B cell (primary cell): ENCODE measurements around the gene TRIM2. TPM values are rescaled to one million over a fixed set of nuclear protein-coding genes. Genes with fewer than 3 reads are reported as not detected.

Experiments
- ATAC-seq: fragments of 200-7000 bp; cut with Tn5 transposase; one replicate; pipeline ENCODE4 v1.10.0; 2021; ENCODE audit warnings: low read depth, mild to moderate bottlenecking, moderate number of reproducible peaks, moderate library complexity
- CTCF ChIA-PET: fragments of 350-600 bp; sonication (Branson Sonifier 250); formaldehyde crosslinking; loops from one replicate; lab custom pipeline; 2021; ENCODE audit warnings: antibody characterized with exemption, inconsistent platforms; lab: Charles Lee
- POLR2A ChIA-PET: fragments of 350-600 bp; sonication (Branson Sonifier 250); formaldehyde crosslinking; loops from one replicate; lab custom pipeline; 2021; ENCODE audit warnings: antibody characterized with exemption; lab: Charles Lee
- DNase-seq: peaks from one replicate; pipeline ENCODE4 v3.0.0; 2013
- H2AFZ ChIP-seq: 2 replicates; pipeline ENCODE4 v1.6.1; 2012; ENCODE audit warnings: mild to moderate bottlenecking, low read depth, low read length; ENCODE audit not compliant: insufficient read depth, poor library complexity, severe bottlenecking
- H3K27ac ChIP-seq, 2 donors: 1 replicate in 1 of 2; 2 replicates in 1 of 2; pipeline ENCODE4 v1.5.1; 2012 to 2013; ENCODE audit warnings: low read length in 2 of 2, mild to moderate bottlenecking in 2 of 2, moderate library complexity in 1 of 2
- H3K27me3 ChIP-seq, 4 experiments: fragments of 200-600 bp in 1 of 4; sonication (generic) in 1 of 4; replicated peaks in 1 of 4; 1 replicate in 2 of 4; 2 replicates in 2 of 4; pipeline versions ENCODE4 v1.6.1 to v1.7.0; 2013 to 2016; ENCODE audit warnings: low read length in 3 of 4, mild to moderate bottlenecking in 2 of 4, mixed read lengths in 1 of 4, moderate library complexity in 1 of 4; ENCODE audit not compliant: insufficient read depth in 4 of 4, control insufficient read depth in 3 of 4; ENCODE audit errors: control extremely low read depth in 1 of 4
- H3K36me3 ChIP-seq, 2 experiments: replicated peaks in 1 of 2; 1 replicate in 1 of 2; 2 replicates in 1 of 2; pipeline versions ENCODE4 v1.6.1 to v1.7.1; 2013; ENCODE audit warnings: low read length in 1 of 2; ENCODE audit not compliant: insufficient read depth in 2 of 2, control insufficient read depth in 1 of 2; ENCODE audit errors: control extremely low read depth in 1 of 2, extremely low read depth in 1 of 2
- H3K4me1 ChIP-seq, 2 donors: fragments of 200-600 bp in 1 of 2; sonication (generic) in 1 of 2; 1 replicate in 1 of 2; 2 replicates in 1 of 2; pipeline versions ENCODE4 v1.5.1 to v1.6.1; 2013 to 2017; ENCODE audit warnings: low read length in 2 of 2; ENCODE audit not compliant: control insufficient read depth in 2 of 2, insufficient read depth in 2 of 2
- H3K4me2 ChIP-seq: replicated peaks from 2 replicates; pipeline ENCODE3; 2012; ENCODE audit warnings: mild to moderate bottlenecking, low read depth, low read length; ENCODE audit not compliant: poor library complexity, severe bottlenecking
- H3K4me3 ChIP-seq, 5 experiments: fragments of 200-600 bp in 1 of 5; sonication (generic) in 1 of 5; 1 replicate in 3 of 5; 2 replicates in 2 of 5; pipeline versions ENCODE4 v1.5.1 to v1.7.0; 2011 to 2016; ENCODE audit warnings: low read length in 4 of 5, mild to moderate bottlenecking in 4 of 5, low read depth in 2 of 5, control low read depth in 1 of 5, moderate library complexity in 1 of 5; ENCODE audit not compliant: insufficient read depth in 1 of 5; ENCODE audit errors: control extremely low read depth in 1 of 5, extremely low read depth in 1 of 5
- H3K79me2 ChIP-seq: fragments of 200-600 bp; sonication (generic); one replicate; pipeline ENCODE4 v1.6.0; 2016; ENCODE audit warnings: low read length; ENCODE audit not compliant: control insufficient read depth, insufficient read depth
- H3K9ac ChIP-seq: fragments of 200-600 bp; sonication (generic); 2 replicates; pipeline ENCODE4 v1.6.1; 2017; ENCODE audit warnings: mild to moderate bottlenecking, low read length, moderate library complexity
- H3K9me3 ChIP-seq, 3 donors: one replicate each; pipeline versions ENCODE4 v1.6.1 to v1.7.1; 2013; ENCODE audit warnings: low read length in 2 of 3; ENCODE audit not compliant: control insufficient read depth in 2 of 3, insufficient read depth in 1 of 3; ENCODE audit errors: control extremely low read depth in 1 of 3
- H4K20me1 ChIP-seq: 2 replicates; pipeline ENCODE4 v1.6.0; 2012; ENCODE audit warnings: mild to moderate bottlenecking, low read length; ENCODE audit not compliant: insufficient read depth, control insufficient read depth, poor library complexity, severe bottlenecking
- H3K27ac Mint-ChIP-seq: one replicate; pipeline ENCODE4 v1.8.0; 2021; ENCODE audit warnings: mixed read lengths
- H3K27me3 Mint-ChIP-seq: one replicate; pipeline ENCODE4 v1.8.0; 2021; ENCODE audit warnings: mixed read lengths
- H3K4me1 Mint-ChIP-seq: one replicate; pipeline ENCODE4 v1.8.0; 2021; ENCODE audit warnings: mixed read lengths
- H3K4me3 Mint-ChIP-seq: one replicate; pipeline ENCODE4 v1.8.0; 2021; ENCODE audit warnings: mixed read lengths
- H3K9me3 Mint-ChIP-seq: one replicate; pipeline ENCODE4 v1.8.0; 2022; ENCODE audit warnings: mixed read lengths; ENCODE audit not compliant: insufficient read depth
- EZH2 ChIP-seq: IDR thresholded peaks from 2 replicates; pipeline ENCODE4 v1.6.1; 2012; ENCODE audit warnings: borderline replicate concordance, low read depth, mild to moderate bottlenecking, moderate library complexity, low read length; ENCODE audit not compliant: insufficient read depth, poor library complexity, severe bottlenecking
- WGBS: methylation state at CpG from one replicate; pipeline ENCODE4 v1.1.5; 2013; ENCODE audit warnings: missing lambda C conversion rate; ENCODE audit not compliant: insufficient coverage; 5-methylcytosine and 5-hydroxymethylcytosine counted together
- intact Hi-C: fragments of 100-400 bp; cut with micrococcal nuclease; formaldehyde crosslinking; loops from one replicate; pipeline ENCODE4 v1.10.0; 2022
- polyA plus RNA-seq: library from polyadenylated mRNA; depleted of rRNA; stranded (reverse); fragments of >200 nt; gene quantifications from 2 replicates; pipeline ENCODE4 v1.2.3, GENCODE V29; 2012
- total RNA-seq, 2 donors: library from RNA; stranded (reverse); fragments of 120-200 nt in 1 of 2; gene quantifications; 1 replicate in 1 of 2; 2 replicates in 1 of 2; pipeline versions ENCODE4 v1.2.3 to v1.2.4, GENCODE V29; 2013 to 2022
- TF ChIP-seq, protein P1 (sequence below): fragments of 200-600 bp; IDR thresholded peaks from one replicate; pipeline ENCODE4 v1.8.0; 2022; ENCODE audit warnings: antibody characterized with exemption, mild to moderate bottlenecking

Gene TRIM2
- total and polyA plus RNA-seq, 2 donors (not counting 1 experiment from before 2014, with no cell fraction given): 1.2 to 6.4 TPM

DNA sequence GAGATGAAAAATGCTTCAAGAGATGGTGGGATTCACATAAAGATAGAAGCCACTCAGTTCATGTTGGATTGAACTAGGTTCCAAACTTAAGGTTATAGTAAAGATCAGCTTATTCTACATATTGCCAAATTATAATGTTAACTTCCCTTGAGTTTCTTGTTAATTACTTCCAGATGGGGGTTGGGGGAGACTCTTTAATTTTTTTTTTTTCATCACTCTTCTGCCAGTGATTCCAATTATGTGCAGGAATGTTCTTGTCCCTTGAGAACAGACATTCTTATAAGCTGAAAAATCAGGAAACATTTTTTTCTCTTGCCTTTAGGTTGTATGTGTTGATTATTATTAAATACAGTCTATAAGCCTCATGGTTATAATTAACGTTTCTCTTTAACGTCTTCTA is 170.2 kb downstream of the TRIM2 start:
- no peak overlapping the region for H3K27ac ChIP-seq
- intact Hi-C loops: no loop called here
- H3K27ac Mint-ChIP-seq: no peak overlapping the region
- no peaks in the 10 kb centered on the region for H4K20me1 ChIP-seq
- POLR2A ChIA-PET: no interaction called here
- H3K9ac ChIP-seq: no peak overlapping the region
- no peak for TF ChIP-seq EZH2
- CTCF ChIA-PET: interaction anchor here (0.7 to 1.0 kb wide), 2 partner anchors 28 to 200 kb away, joined by 3 to 5 read pairs; no protein-coding TSS in a partner anchor
- ATAC-seq: no peak
- H3K79me2 ChIP-seq: no peaks in the 10 kb centered on the region
- H3K27me3 ChIP-seq: no peaks in the 10 kb centered on the region
- no peaks in the 10 kb centered on the region for H3K27me3 Mint-ChIP-seq
- H3K9me3 ChIP-seq: peaks cover 0 to 7% (median 1%) of the 10 kb centered on the region in 3 donors
- no CpG with 5 or more reads among the region's 2 CpGs for WGBS
- H3K4me1 ChIP-seq: peaks cover 7 to 8% of the 10 kb centered on the region in 2 donors
- H3K4me3 ChIP-seq: no peak overlapping the region
- no peak overlapping the region for H2AFZ ChIP-seq
- peaks cover 7% of the 10 kb centered on the region for H3K4me1 Mint-ChIP-seq
- peaks cover 12% of the 10 kb centered on the region for H3K9me3 Mint-ChIP-seq
- no peak for DNase-seq
- H3K36me3 ChIP-seq: no peaks in the 10 kb centered on the region
- H3K4me3 Mint-ChIP-seq: no peak overlapping the region
- no peak overlapping the region for H3K4me2 ChIP-seq

DNA sequence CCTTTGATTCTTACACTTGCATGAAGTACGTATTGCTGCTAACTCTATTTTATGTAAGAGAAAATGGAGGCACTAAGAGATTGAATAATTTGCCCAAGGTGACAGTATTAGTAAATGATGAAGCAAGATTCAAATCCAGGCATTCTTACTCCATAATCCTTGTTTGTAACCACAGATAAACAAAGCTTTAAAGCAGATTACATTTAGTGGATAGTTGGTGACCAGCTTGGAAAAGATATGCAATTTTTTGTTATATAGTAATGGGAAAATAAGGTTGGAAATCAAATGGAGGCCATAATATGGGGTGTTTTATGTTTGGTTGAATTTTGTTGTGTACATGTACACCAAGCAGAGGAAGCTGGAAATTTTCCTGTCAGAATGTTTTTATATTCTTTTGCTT is 171.1 kb downstream of the TRIM2 start:
- Histone ChIP-seq H3K4me1 (peaks cover 7 to 9% of the 10 kb centered on the region in 2 donors), H3K79me2 (no peaks in the 10 kb centered on the region), H3K9ac (no peak overlapping the region), H4K20me1 (no peaks in the 10 kb centered on the region), H3K4me3 (no peak overlapping the region), H3K4me2 (no peak overlapping the region), H3K27me3 (no peaks in the 10 kb centered on the region), H2AFZ (no peak overlapping the region), H3K36me3 (no peaks in the 10 kb centered on the region), H3K27ac (no peak overlapping the region), H3K9me3 (peaks cover 0 to 7% (median 1%) of the 10 kb centered on the region in 3 donors)
- no peak for TF ChIP-seq EZH2
- TF ChIP-seq, protein P1, sequence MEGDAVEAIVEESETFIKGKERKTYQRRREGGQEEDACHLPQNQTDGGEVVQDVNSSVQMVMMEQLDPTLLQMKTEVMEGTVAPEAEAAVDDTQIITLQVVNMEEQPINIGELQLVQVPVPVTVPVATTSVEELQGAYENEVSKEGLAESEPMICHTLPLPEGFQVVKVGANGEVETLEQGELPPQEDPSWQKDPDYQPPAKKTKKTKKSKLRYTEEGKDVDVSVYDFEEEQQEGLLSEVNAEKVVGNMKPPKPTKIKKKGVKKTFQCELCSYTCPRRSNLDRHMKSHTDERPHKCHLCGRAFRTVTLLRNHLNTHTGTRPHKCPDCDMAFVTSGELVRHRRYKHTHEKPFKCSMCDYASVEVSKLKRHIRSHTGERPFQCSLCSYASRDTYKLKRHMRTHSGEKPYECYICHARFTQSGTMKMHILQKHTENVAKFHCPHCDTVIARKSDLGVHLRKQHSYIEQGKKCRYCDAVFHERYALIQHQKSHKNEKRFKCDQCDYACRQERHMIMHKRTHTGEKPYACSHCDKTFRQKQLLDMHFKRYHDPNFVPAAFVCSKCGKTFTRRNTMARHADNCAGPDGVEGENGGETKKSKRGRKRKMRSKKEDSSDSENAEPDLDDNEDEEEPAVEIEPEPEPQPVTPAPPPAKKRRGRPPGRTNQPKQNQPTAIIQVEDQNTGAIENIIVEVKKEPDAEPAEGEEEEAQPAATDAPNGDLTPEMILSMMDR: no peak
- ChIA-PET CTCF (interaction anchor here (0.7 to 1.2 kb wide), 3 partner anchors 27 to 268 kb away, joined by 3 read pairs; no protein-coding TSS in a partner anchor), POLR2A (no interaction called here)
- H3K27ac Mint-ChIP-seq: no peak overlapping the region
- ATAC-seq (no peak), DNase-seq (no peak)
- H3K9me3 Mint-ChIP-seq: peaks cover 12% of the 10 kb centered on the region
- intact Hi-C loops: no loop called here
- no peak overlapping the region for H3K4me3 Mint-ChIP-seq
- H3K27me3 Mint-ChIP-seq: no peaks in the 10 kb centered on the region
- H3K4me1 Mint-ChIP-seq: peaks cover 9% of the 10 kb centered on the region
- WGBS: no CpG with 5 or more reads among the region's 1 CpG
